ENCODE measurements around the gene LDLRAD3. TPM values are rescaled to one million over a fixed set of nuclear protein-coding genes. Genes with fewer than 3 reads are reported as not detected.

LDLRAD3 gene
- total RNA-seq, 1 donor from 2014 or later, result 39.1 TPM

DNA sequence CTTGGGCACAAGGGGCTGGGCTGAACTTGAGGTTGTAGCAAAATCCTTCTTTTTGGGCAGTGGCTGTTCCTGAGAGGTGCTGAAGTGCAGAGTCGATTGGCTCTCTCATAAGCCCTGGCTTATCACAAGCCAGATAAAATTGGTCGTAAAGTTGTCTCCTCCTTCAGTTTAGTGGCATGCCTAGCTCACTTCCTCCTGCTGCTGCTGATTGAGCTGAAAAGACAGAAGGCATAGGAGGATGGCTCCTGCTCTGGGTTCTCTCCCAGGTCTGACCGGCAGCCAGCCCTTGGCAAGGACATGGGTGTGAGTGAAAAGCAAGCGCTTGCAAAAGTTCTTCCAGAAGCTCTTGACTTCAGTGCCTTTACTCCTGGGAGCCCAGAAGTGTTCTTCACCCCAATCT lies 83.9 kb downstream of the LDLRAD3 start:
- Mint-ChIP-seq H3K9me3 (peaks cover 11% of the 10 kb centered on the region), H3K4me3 (no peak overlapping the region), H3K36me3 (peaks cover 18% of the 10 kb centered on the region), H3K4me1 (peaks cover 53% of the 10 kb centered on the region), H3K27me3 (ENCODE audit: low read depth) (peaks cover 4% of the 10 kb centered on the region), H3K27ac (no peak overlapping the region)
- no peak for DNase-seq (ENCODE audit: low spot score in 2 of 2, unreplicated experiment in 2 of 2)
- TF ChIP-seq, protein P1, sequence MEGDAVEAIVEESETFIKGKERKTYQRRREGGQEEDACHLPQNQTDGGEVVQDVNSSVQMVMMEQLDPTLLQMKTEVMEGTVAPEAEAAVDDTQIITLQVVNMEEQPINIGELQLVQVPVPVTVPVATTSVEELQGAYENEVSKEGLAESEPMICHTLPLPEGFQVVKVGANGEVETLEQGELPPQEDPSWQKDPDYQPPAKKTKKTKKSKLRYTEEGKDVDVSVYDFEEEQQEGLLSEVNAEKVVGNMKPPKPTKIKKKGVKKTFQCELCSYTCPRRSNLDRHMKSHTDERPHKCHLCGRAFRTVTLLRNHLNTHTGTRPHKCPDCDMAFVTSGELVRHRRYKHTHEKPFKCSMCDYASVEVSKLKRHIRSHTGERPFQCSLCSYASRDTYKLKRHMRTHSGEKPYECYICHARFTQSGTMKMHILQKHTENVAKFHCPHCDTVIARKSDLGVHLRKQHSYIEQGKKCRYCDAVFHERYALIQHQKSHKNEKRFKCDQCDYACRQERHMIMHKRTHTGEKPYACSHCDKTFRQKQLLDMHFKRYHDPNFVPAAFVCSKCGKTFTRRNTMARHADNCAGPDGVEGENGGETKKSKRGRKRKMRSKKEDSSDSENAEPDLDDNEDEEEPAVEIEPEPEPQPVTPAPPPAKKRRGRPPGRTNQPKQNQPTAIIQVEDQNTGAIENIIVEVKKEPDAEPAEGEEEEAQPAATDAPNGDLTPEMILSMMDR (IDR thresholded peaks at IDR 0.05; ENCODE audit: unreplicated experiment), result no peak

DNA sequence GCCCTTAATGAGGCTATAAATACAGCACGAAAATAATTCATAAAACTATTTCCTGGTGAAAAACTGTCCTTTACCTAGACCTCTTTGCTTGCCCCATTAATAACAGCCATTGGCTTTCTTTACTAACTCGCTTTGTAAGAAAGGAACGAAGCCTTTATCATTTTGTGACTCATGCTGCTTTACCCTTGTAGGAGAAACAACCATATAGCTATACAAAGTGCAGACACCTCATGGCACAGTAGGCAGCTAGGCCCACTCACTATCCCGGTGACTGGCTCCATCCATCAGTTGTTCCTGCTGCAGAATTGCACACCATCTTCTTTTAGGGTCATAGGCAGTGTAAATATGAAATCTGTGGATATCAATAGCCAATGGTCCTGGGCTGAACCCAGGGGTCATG lies 85.8 kb downstream of the LDLRAD3 start:
- no peak overlapping the region for H3K27ac Mint-ChIP-seq
- H3K36me3 Mint-ChIP-seq, result peaks cover 18% of the 10 kb centered on the region
- no peak for DNase-seq (ENCODE audit: low spot score in 2 of 2, unreplicated experiment in 2 of 2)
- H3K4me3 Mint-ChIP-seq, result no peak overlapping the region
- H3K27me3 Mint-ChIP-seq (ENCODE audit: low read depth), result peaks cover 4% of the 10 kb centered on the region
- H3K4me1 Mint-ChIP-seq, result peaks cover 40% of the 10 kb centered on the region
- H3K9me3 Mint-ChIP-seq, result peaks cover 19% of the 10 kb centered on the region
- TF ChIP-seq, protein P1 (IDR thresholded peaks at IDR 0.05; ENCODE audit: unreplicated experiment), result no peak

DNA sequence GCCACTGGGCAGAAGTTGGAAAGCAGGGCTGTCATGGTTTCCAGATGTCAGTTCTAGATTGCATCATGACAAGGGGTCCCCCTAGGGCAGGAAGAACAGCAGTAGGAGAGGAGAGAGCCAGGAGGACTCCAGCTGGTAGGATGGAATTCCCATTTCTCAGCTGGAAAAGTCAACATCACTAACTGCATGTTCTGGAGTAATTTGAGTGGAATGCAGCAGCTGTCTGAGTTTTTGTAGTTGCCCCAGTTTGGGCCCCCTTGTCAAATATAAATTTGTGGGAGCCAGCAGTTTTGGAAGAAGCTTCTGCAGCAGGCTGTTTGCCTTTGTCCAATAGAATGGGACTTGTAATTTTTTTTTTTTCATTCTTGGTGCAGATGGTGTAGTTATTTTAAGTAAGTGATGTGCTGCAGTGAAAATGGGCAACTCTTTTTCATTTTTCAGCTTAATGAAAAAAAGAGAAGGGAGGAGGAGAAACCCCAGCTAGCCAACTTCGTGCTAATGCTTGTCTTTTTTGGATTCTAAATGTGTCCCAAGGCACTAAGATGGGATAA lies 86.9 kb downstream of the LDLRAD3 start:
- peaks cover 45% of the 10 kb centered on the region for H3K4me1 Mint-ChIP-seq
- TF ChIP-seq, protein P1 (IDR thresholded peaks at IDR 0.05; ENCODE audit: unreplicated experiment), result no peak
- peaks cover 19% of the 10 kb centered on the region for H3K9me3 Mint-ChIP-seq
- no peak overlapping the region for H3K27ac Mint-ChIP-seq
- no peak overlapping the region for H3K4me3 Mint-ChIP-seq
- peaks cover 4% of the 10 kb centered on the region for H3K27me3 Mint-ChIP-seq (ENCODE audit: low read depth)
- DNase-seq (ENCODE audit: low spot score in 2 of 2, unreplicated experiment in 2 of 2), result no peak
- peaks cover 18% of the 10 kb centered on the region for H3K36me3 Mint-ChIP-seq

DNA sequence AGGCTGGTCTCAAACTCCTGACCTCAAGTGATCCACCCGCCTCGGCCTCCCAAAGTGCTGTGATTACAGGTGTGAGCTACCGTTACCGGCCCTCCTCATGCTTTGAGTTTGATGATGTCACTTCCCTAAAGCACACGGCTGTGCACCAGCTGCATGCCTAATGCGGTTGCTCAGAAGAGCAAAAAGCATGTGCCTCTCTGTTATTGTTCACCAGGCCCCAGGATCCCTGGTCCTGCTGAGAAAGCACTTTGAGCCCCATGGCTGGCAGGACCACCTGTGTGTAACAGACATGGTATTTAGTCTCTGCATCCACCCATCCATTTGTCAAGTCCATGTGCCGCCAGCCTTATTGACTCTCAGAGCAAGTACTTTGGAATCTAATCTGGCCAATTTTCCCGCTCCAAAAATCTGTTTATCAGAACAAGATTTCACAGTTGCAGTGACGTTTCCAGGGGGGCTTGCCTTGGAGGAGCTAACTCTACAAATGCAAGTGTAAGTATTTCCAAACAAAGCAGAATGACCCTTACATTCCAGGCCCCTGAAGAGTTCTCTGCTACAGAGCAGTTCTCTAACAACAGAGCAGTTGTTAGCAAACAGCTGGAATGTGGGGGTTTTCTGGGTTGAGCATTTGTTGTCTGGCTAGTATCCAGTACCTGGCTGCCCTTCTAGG lies 89.4 kb downstream of the LDLRAD3 start:
- no peak for DNase-seq (ENCODE audit: low spot score in 2 of 2, unreplicated experiment in 2 of 2)
- peaks cover 7% of the 10 kb centered on the region for H3K9me3 Mint-ChIP-seq
- TF ChIP-seq, protein P1 (IDR thresholded peaks at IDR 0.05; ENCODE audit: unreplicated experiment), result no peak
- H3K4me1 Mint-ChIP-seq, result peaks cover 39% of the 10 kb centered on the region
- H3K4me3 Mint-ChIP-seq, result no peak overlapping the region
- H3K27ac Mint-ChIP-seq, result no peak overlapping the region
- H3K36me3 Mint-ChIP-seq, result peaks cover 8% of the 10 kb centered on the region
- H3K27me3 Mint-ChIP-seq (ENCODE audit: low read depth), result no peaks in the 10 kb centered on the region

DNA sequence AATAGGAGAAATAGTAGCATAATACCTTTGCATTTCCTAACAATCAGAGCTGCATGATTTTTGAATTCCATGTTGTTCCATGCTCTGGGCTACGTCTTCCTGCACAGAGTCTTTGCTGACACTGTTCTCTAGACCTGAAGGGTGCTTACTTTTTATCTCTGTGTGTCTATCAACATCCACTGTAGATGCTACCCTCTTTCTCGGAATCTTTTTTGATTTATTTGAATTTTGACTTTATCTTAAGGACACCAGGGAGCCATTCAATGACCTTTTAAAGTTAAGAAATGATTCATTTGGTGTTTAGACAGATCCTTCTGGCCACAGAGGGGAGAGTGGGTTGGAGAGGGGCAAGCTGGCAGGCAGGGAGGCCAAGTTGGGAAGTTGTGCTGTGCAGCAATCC lies 90.1 kb downstream of the LDLRAD3 start:
- Mint-ChIP-seq H3K4me1 (peaks cover 39% of the 10 kb centered on the region), H3K36me3 (peaks cover 8% of the 10 kb centered on the region), H3K27me3 (ENCODE audit: low read depth) (no peaks in the 10 kb centered on the region), H3K9me3 (peaks cover 7% of the 10 kb centered on the region), H3K27ac (no peak overlapping the region), H3K4me3 (no peak overlapping the region)
- DNase-seq (ENCODE audit: low spot score in 2 of 2, unreplicated experiment in 2 of 2), result no peak
- TF ChIP-seq, protein P1 (IDR thresholded peaks at IDR 0.05; ENCODE audit: unreplicated experiment), result no peak
